Mesendoderm (in vitro differentiated cells): ENCODE measurements around the gene ALDH7A1.
A peak's percentile ranks its signal among the peaks of the same experiment; 100 is the strongest.

Experiments used
- DNase-seq: peaks from one replicate; pipeline ENCODE4 v3.0.0; 2013
- H2AK5ac ChIP-seq: 2 replicates; pipeline ENCODE4 v1.6.1; 2013; ENCODE audit warnings: low read length, inconsistent platforms
- H2BK120ac ChIP-seq: 2 replicates; pipeline ENCODE4 v1.6.1; 2013; ENCODE audit warnings: low read depth, mild to moderate bottlenecking, low read length, moderate library complexity, mixed read lengths
- H2BK15ac ChIP-seq: replicated peaks from 2 replicates; pipeline ENCODE4 v1.6.1; 2013; ENCODE audit warnings: low read depth, mild to moderate bottlenecking, moderate library complexity
- H2BK5ac ChIP-seq: 2 replicates; pipeline ENCODE4 v1.6.1; 2013; ENCODE audit warnings: low read length, inconsistent platforms
- H3K18ac ChIP-seq: 2 replicates; pipeline ENCODE4 v1.6.1; 2013; ENCODE audit warnings: mild to moderate bottlenecking, low read length, mixed read lengths
- H3K23ac ChIP-seq: one replicate; pipeline ENCODE4 v1.6.1; 2013; ENCODE audit warnings: low read length
- H3K27ac ChIP-seq: 2 replicates; pipeline ENCODE4 v1.5.1; 2013; ENCODE audit warnings: low read depth, mild to moderate bottlenecking, inconsistent platforms, low read length, moderate library complexity
- H3K27me3 ChIP-seq: 2 replicates; pipeline ENCODE4 v1.6.1; 2013; ENCODE audit warnings: low read length, control low read depth, mild to moderate bottlenecking, inconsistent platforms; ENCODE audit not compliant: insufficient read depth, poor library complexity
- H3K36me3 ChIP-seq: 2 replicates; pipeline ENCODE4 v1.6.1; 2013; ENCODE audit warnings: low read length, inconsistent platforms; ENCODE audit not compliant: control insufficient read depth, insufficient read depth
- H3K4ac ChIP-seq: one replicate; pipeline ENCODE4 v1.6.1; 2013; ENCODE audit warnings: low read depth, mild to moderate bottlenecking, low read length, moderate library complexity
- H3K4me1 ChIP-seq: 2 replicates; pipeline ENCODE4 v1.6.1; 2013; ENCODE audit warnings: low read depth, low read length, inconsistent platforms; ENCODE audit not compliant: control insufficient read depth
- H3K4me2 ChIP-seq: 2 replicates; pipeline ENCODE4 v1.6.1; 2013; ENCODE audit warnings: low read length
- H3K4me3 ChIP-seq: 2 replicates; pipeline ENCODE4 v1.5.1; 2013; ENCODE audit warnings: mild to moderate bottlenecking, low read length
- H3K56ac ChIP-seq: one replicate; pipeline ENCODE4 v1.6.1; 2013; ENCODE audit warnings: low read length
- H3K79me1 ChIP-seq: 2 replicates; pipeline ENCODE4 v1.6.1; 2013; ENCODE audit warnings: low read length, inconsistent platforms
- H3K79me2 ChIP-seq: 2 replicates; pipeline ENCODE4 v1.6.1; 2013; ENCODE audit warnings: mild to moderate bottlenecking, low read length; ENCODE audit not compliant: control insufficient read depth, insufficient read depth
- H3K9ac ChIP-seq: 2 replicates; pipeline ENCODE4 v1.6.1; 2013; ENCODE audit warnings: low read length, inconsistent platforms
- H4K5ac ChIP-seq: one replicate; pipeline ENCODE4 v1.6.1; 2013; ENCODE audit warnings: low read length
- H4K8ac ChIP-seq: one replicate; pipeline ENCODE4 v1.6.1; 2013; ENCODE audit warnings: low read depth, mild to moderate bottlenecking, control low read depth, low read length, moderate library complexity
- WGBS: extraction: QIAGEN DNeasy Blood & Tissue Kit; methylation state at CpG from one replicate; pipeline ENCODE4 v1.1.7; 2013; ENCODE audit warnings: low lambda C conversion rate, missing lambda C conversion rate; ENCODE audit not compliant: insufficient coverage; ENCODE audit errors: extremely low coverage; 5-methylcytosine and 5-hydroxymethylcytosine counted together

ALDH7A1 gene

GRCh38 chr5:126499853-126500342 lies 95.1 kb downstream of the ALDH7A1 start:
- H3K4me2 ChIP-seq, result no peak overlapping the region
- no peak overlapping the region for H4K8ac ChIP-seq
- no peak overlapping the region for H3K56ac ChIP-seq
- H3K4ac ChIP-seq, result no peak overlapping the region
- H3K36me3 ChIP-seq, result no peaks in the 10 kb centered on the region
- no CpG with 5 or more reads among the region's 3 CpGs for WGBS
- H3K4me1 ChIP-seq, result peaks cover 4% of the 10 kb centered on the region
- no peak overlapping the region for H3K4me3 ChIP-seq
- no peaks in the 10 kb centered on the region for H3K79me2 ChIP-seq
- no peak overlapping the region for H2AK5ac ChIP-seq
- H3K27me3 ChIP-seq, result no peaks in the 10 kb centered on the region
- no peak overlapping the region for H3K23ac ChIP-seq
- no peak overlapping the region for H2BK120ac ChIP-seq
- H3K79me1 ChIP-seq, result no peaks in the 10 kb centered on the region
- H3K9ac ChIP-seq, result no peak overlapping the region
- no peak overlapping the region for H3K18ac ChIP-seq
- no peak overlapping the region for H2BK15ac ChIP-seq
- H2BK5ac ChIP-seq, result no peak overlapping the region
- no peak overlapping the region for H3K27ac ChIP-seq
- peak; percentile 65 for DNase-seq
- H4K5ac ChIP-seq, result no peak overlapping the region

GRCh38 chr5:126499278-126499677 lies 95.7 kb downstream of the ALDH7A1 start:
- Histone ChIP-seq H2BK15ac (no peak overlapping the region), H2BK5ac (no peak overlapping the region), H3K9ac (no peak overlapping the region), H4K5ac (no peak overlapping the region), H2BK120ac (no peak overlapping the region), H2AK5ac (no peak overlapping the region), H3K27me3 (no peaks in the 10 kb centered on the region), H3K79me2 (no peaks in the 10 kb centered on the region), H3K23ac (no peak overlapping the region), H3K4me3 (no peak overlapping the region), H3K56ac (no peak overlapping the region), H3K79me1 (no peaks in the 10 kb centered on the region), H3K27ac (no peak overlapping the region), H3K4me1 (peaks cover 4% of the 10 kb centered on the region), H3K36me3 (no peaks in the 10 kb centered on the region), H3K4me2 (no peak overlapping the region), H3K4ac (no peak overlapping the region), H3K18ac (no peak overlapping the region), H4K8ac (no peak overlapping the region)
- no peak for DNase-seq
- WGBS, result no CpG with 5 or more reads among the region's 2 CpGs

- H3K18ac ChIP-seq, result no peak overlapping the region
- H2AK5ac ChIP-seq, result no peak overlapping the region
- H3K56ac ChIP-seq, result no peak overlapping the region
- no peak overlapping the region for H2BK15ac ChIP-seq
- no peak overlapping the region for H3K9ac ChIP-seq
- no peak overlapping the region for H3K4me3 ChIP-seq
- no peak for DNase-seq
- H3K27ac ChIP-seq, result no peak overlapping the region
- no peak overlapping the region for H3K4me2 ChIP-seq
- no peaks in the 10 kb centered on the region for H3K79me2 ChIP-seq
- no peak overlapping the region for H3K4ac ChIP-seq
- H3K4me1 ChIP-seq, result no peaks in the 10 kb centered on the region
- H2BK120ac ChIP-seq, result no peak overlapping the region
- H4K5ac ChIP-seq, result no peak overlapping the region
- no peaks in the 10 kb centered on the region for H3K79me1 ChIP-seq
- no CpG with 5 or more reads among the region's 5 CpGs for WGBS
- no peak overlapping the region for H4K8ac ChIP-seq
- H3K23ac ChIP-seq, result no peak overlapping the region
- no peak overlapping the region for H2BK5ac ChIP-seq
- H3K36me3 ChIP-seq, result no peaks in the 10 kb centered on the region
- H3K27me3 ChIP-seq, result no peaks in the 10 kb centered on the region
These were observed 97.5 kb downstream of the ALDH7A1 start for GRCh38 chr5:126497506-126497905.

- H3K23ac ChIP-seq, result no peak overlapping the region
- H3K4me3 ChIP-seq, result no peak overlapping the region
- H4K8ac ChIP-seq, result no peak overlapping the region
- H3K4ac ChIP-seq, result no peak overlapping the region
- no peak overlapping the region for H2BK15ac ChIP-seq
- WGBS, result no CpG with 5 or more reads among the region's 3 CpGs
- no peak overlapping the region for H2BK5ac ChIP-seq
- no peaks in the 10 kb centered on the region for H3K36me3 ChIP-seq
- no peak overlapping the region for H2AK5ac ChIP-seq
- DNase-seq, result no peak
- H3K4me2 ChIP-seq, result no peak overlapping the region
- no peak overlapping the region for H4K5ac ChIP-seq
- no peak overlapping the region for H3K9ac ChIP-seq
- no peak overlapping the region for H2BK120ac ChIP-seq
- H3K4me1 ChIP-seq, result no peaks in the 10 kb centered on the region
- H3K56ac ChIP-seq, result no peak overlapping the region
- H3K18ac ChIP-seq, result no peak overlapping the region
- H3K27ac ChIP-seq, result no peak overlapping the region
- no peaks in the 10 kb centered on the region for H3K27me3 ChIP-seq
- H3K79me1 ChIP-seq, result no peaks in the 10 kb centered on the region
- no peaks in the 10 kb centered on the region for H3K79me2 ChIP-seq
These were observed 100.6 kb downstream of the ALDH7A1 start for GRCh38 chr5:126494393-126494792.

GRCh38 chr5:126492939-126493338 lies 102.1 kb downstream of the ALDH7A1 start:
- Histone ChIP-seq H3K56ac (no peak overlapping the region), H2BK5ac (no peak overlapping the region), H3K4me2 (no peak overlapping the region), H3K27ac (no peak overlapping the region), H3K79me1 (no peaks in the 10 kb centered on the region), H3K9ac (no peak overlapping the region), H3K4me1 (no peaks in the 10 kb centered on the region), H3K79me2 (no peaks in the 10 kb centered on the region), H2BK15ac (no peak overlapping the region), H2BK120ac (no peak overlapping the region), H4K8ac (no peak overlapping the region), H3K36me3 (no peaks in the 10 kb centered on the region), H3K18ac (no peak overlapping the region), H2AK5ac (no peak overlapping the region), H3K4ac (no peak overlapping the region), H3K4me3 (no peak overlapping the region), H3K23ac (no peak overlapping the region), H3K27me3 (no peaks in the 10 kb centered on the region), H4K5ac (no peak overlapping the region)
- peak; percentile 59 for DNase-seq
- WGBS, result no CpG with 5 or more reads among the region's 8 CpGs

GRCh38 chr5:126490167-126490940 lies 104.7 kb downstream of the ALDH7A1 start:
- Histone ChIP-seq H4K5ac (no peak overlapping the region), H3K79me1 (no peaks in the 10 kb centered on the region), H3K56ac (no peak overlapping the region), H3K4me3 (no peak overlapping the region), H4K8ac (no peak overlapping the region), H3K79me2 (no peaks in the 10 kb centered on the region), H2BK120ac (no peak overlapping the region), H3K36me3 (no peaks in the 10 kb centered on the region), H2BK15ac (no peak overlapping the region), H2BK5ac (no peak overlapping the region), H3K4me1 (no peaks in the 10 kb centered on the region), H3K27me3 (no peaks in the 10 kb centered on the region), H3K18ac (no peak overlapping the region), H3K4me2 (no peak overlapping the region), H3K23ac (no peak overlapping the region), H3K4ac (no peak overlapping the region), H3K27ac (no peak overlapping the region), H3K9ac (no peak overlapping the region), H2AK5ac (no peak overlapping the region)
- peak; percentile 52 for DNase-seq
- no CpG with 5 or more reads among the region's 12 CpGs for WGBS
